HCT116 (cell line): ENCODE results near the gene CAVIN1. TPM values are rescaled to one million over a fixed set of nuclear protein-coding genes. Genes with fewer than 3 reads are reported as not detected.
"Not testable (repeated sequence)": the region's sequence is repeated elsewhere in the genome, so short reads cannot be mapped to it uniquely, and the experiment has no call there.

Experiments used
- ATAC-seq: fragments of 200-7000 bp; cut with Tn5 transposase; 2 replicates; pipeline ENCODE4 v1.9.1; 2020; ENCODE audit warnings: mild to moderate bottlenecking, moderate library complexity
- BruUV-seq: library from RNA; stranded (reverse); fragments of 400-500 nt; replicated peaks from 2 replicates; lab custom pipeline; 2021; lab: Mats Ljungman, UMichigan
- CTCF ChIA-PET: fragments of 300-600 bp; sonication (Branson Sonifier 250); formaldehyde crosslinking; loops from one replicate; lab custom pipeline; 2021; ENCODE audit warnings: antibody characterized with exemption; lab: Charles Lee
- POLR2A ChIA-PET: fragments of 300-600, 350-600 bp; sonication (Branson Sonifier 250); formaldehyde crosslinking; loops from one replicate; lab custom pipeline; 2021; ENCODE audit warnings: antibody characterized with exemption; lab: Charles Lee
- RAD21 ChIA-PET, 2 experiments: fragments of 300-600 bp; sonication (Branson Sonifier 250); formaldehyde crosslinking; loops; one replicate each; lab custom pipeline; 2023; ENCODE audit warnings: low total read pairs in 2 of 2; ENCODE audit not compliant: uncharacterized antibody in 2 of 2, unreplicated experiment in 2 of 2, low non-redundant PET in 1 of 2; lab: Charles Lee
- DNase-seq: peaks from one replicate; pipeline ENCODE4 v3.0.0-alpha.2; 2010; ENCODE audit warnings: low read depth, low spot score
- H2AFZ ChIP-seq: fragments of 200-600 bp; shearing (Covaris generic), sonication (generic); 2 replicates; pipeline ENCODE4 v1.6.1; 2017; ENCODE audit warnings: low read depth, mixed run types, mixed read lengths, antibody characterized with exemption, low read length; ENCODE audit not compliant: poor library complexity, severe bottlenecking
- H3K27ac ChIP-seq: 2 replicates; pipeline ENCODE4 v1.5.1; 2012; ENCODE audit warnings: low read depth, low read length
- H3K27me3 ChIP-seq: fragments of 200-600 bp; sonication (generic); 2 replicates; pipeline ENCODE4 v1.6.1; 2016; ENCODE audit warnings: mixed run types, low read length, mixed read lengths; ENCODE audit not compliant: insufficient read depth
- H3K36me3 ChIP-seq, 2 experiments: fragments of 200-500 bp in 1 of 2; fragments of 200-600 bp in 1 of 2; sonication (Bioruptor generic) in 1 of 2; sonication (generic) in 1 of 2; 2 replicates each; pipeline versions ENCODE4 v1.5.1 to v1.6.1; 2014 to 2016; ENCODE audit warnings: low read length in 2 of 2, inconsistent platforms in 1 of 2, mixed read lengths in 1 of 2, mixed run types in 1 of 2; ENCODE audit not compliant: insufficient read depth in 2 of 2, control insufficient read depth in 1 of 2
- H3K4me1 ChIP-seq, 2 experiments: fragments of 200-600 bp in 1 of 2; sonication (generic) in 1 of 2; 2 replicates each; pipeline versions ENCODE4 v1.5.1 to v1.6.1; 2012 to 2017; ENCODE audit warnings: low read length in 2 of 2, inconsistent platforms in 1 of 2, mild to moderate bottlenecking in 1 of 2, mixed read lengths in 1 of 2, mixed run types in 1 of 2, moderate library complexity in 1 of 2; ENCODE audit not compliant: insufficient read depth in 2 of 2, control insufficient read depth in 1 of 2
- H3K4me2 ChIP-seq: fragments of 200-600 bp; sonication (generic); 2 replicates; pipeline ENCODE4 v1.6.1; 2017; ENCODE audit warnings: mixed run types, low read length, mixed read lengths
- H3K4me3 ChIP-seq, 2 experiments: fragments of 200-600 bp in 1 of 2; sonication (generic) in 1 of 2; replicated peaks in 1 of 2; 2 replicates each; pipeline ENCODE4 v1.5.1; 2011 to 2016; ENCODE audit warnings: low read length in 2 of 2, control low read depth in 1 of 2, low read depth in 1 of 2, mild to moderate bottlenecking in 1 of 2, mixed read lengths in 1 of 2, mixed run types in 1 of 2
- H3K79me2 ChIP-seq: fragments of 200-600 bp; sonication (generic); 2 replicates; pipeline ENCODE4 v1.6.1; 2017; ENCODE audit warnings: mild to moderate bottlenecking, mixed run types, low read length, moderate library complexity, mixed read lengths; ENCODE audit not compliant: insufficient read depth
- H3K9ac ChIP-seq: fragments of 200-600 bp; sonication (generic); 2 replicates; pipeline ENCODE4 v1.6.1; 2016; ENCODE audit warnings: low read length, mixed read lengths
- H3K9me2 ChIP-seq: fragments of 200-600 bp; sonication (generic), shearing (Covaris generic); 2 replicates; pipeline ENCODE4 v1.6.1; 2017; ENCODE audit warnings: mixed run types, mild to moderate bottlenecking, moderate library complexity; ENCODE audit not compliant: insufficient read depth
- H3K9me3 ChIP-seq, 2 experiments: fragments of 200-500 bp in 1 of 2; fragments of 200-600 bp in 1 of 2; sonication (Bioruptor generic) in 1 of 2; sonication (generic) in 1 of 2; 2 replicates each; pipeline ENCODE4 v1.6.1; 2014 to 2017; ENCODE audit warnings: low read length in 2 of 2, mixed read lengths in 2 of 2, inconsistent platforms in 1 of 2, low read depth in 1 of 2, mild to moderate bottlenecking in 1 of 2, mixed run types in 1 of 2, moderate library complexity in 1 of 2; ENCODE audit not compliant: control insufficient read depth in 1 of 2, insufficient read depth in 1 of 2
- H4K20me1 ChIP-seq: fragments of 200-600 bp; sonication (generic), shearing (Covaris generic); 2 replicates; pipeline ENCODE4 v1.6.1; 2017; ENCODE audit warnings: mixed run types, mild to moderate bottlenecking, moderate library complexity; ENCODE audit not compliant: insufficient read depth
- CEBPB ChIP-seq: IDR thresholded peaks from 2 replicates; pipeline ENCODE4 v1.6.1; 2012; ENCODE audit warnings: low read depth
- CTCF ChIP-seq, 3 experiments: fragments of 200-600 bp in 1 of 3; sonication (generic) in 1 of 3; IDR thresholded peaks in 2 of 3; conservative IDR thresholded peaks in 1 of 3; 2 replicates each; pipeline ENCODE4 v1.5.1; 2012 to 2017; ENCODE audit warnings: low read depth in 2 of 3, low read length in 2 of 3, antibody characterized with exemption in 1 of 3, borderline replicate concordance in 1 of 3, control low read depth in 1 of 3, mild to moderate bottlenecking in 1 of 3, mixed read lengths in 1 of 3, mixed run types in 1 of 3, moderate library complexity in 1 of 3; ENCODE audit not compliant: insufficient read depth in 1 of 3
- EGR1 ChIP-seq: IDR thresholded peaks from 2 replicates; pipeline ENCODE4 v1.6.1; 2012; ENCODE audit warnings: low read depth
- EZH2 ChIP-seq: fragments of 200-600 bp; sonication (generic); IDR thresholded peaks from 2 replicates; pipeline ENCODE4 v1.6.1; 2017; ENCODE audit warnings: antibody characterized with exemption, mixed run types
- EZH2phosphoT487 ChIP-seq: fragments of 200-600 bp; IDR thresholded peaks from 2 replicates; pipeline ENCODE4 v1.6.1; 2018; ENCODE audit warnings: antibody characterized with exemption, borderline replicate concordance
- MAX ChIP-seq: IDR thresholded peaks from 2 replicates; pipeline ENCODE4 v1.6.1; 2012
- POLR2A ChIP-seq: IDR thresholded peaks from 2 replicates; pipeline ENCODE4 v1.7.0; 2011; ENCODE audit warnings: borderline replicate concordance; ENCODE audit not compliant: insufficient read depth, insufficient read length; ENCODE audit errors: extremely low read depth
- POLR2AphosphoS5 ChIP-seq: IDR thresholded peaks from 2 replicates; pipeline ENCODE4 v1.6.1; 2011; ENCODE audit warnings: mild to moderate bottlenecking, low read depth, low read length, moderate library complexity
- RAD21 ChIP-seq: IDR thresholded peaks from 2 replicates; pipeline ENCODE4 v1.6.1; 2012; ENCODE audit warnings: low read depth, mild to moderate bottlenecking
- SIN3A ChIP-seq: IDR thresholded peaks from 2 replicates; pipeline ENCODE4 v1.6.1; 2012; ENCODE audit warnings: low read depth
- SP1 ChIP-seq: IDR thresholded peaks from 2 replicates; pipeline ENCODE4 v1.6.1; 2012; ENCODE audit warnings: low read depth
- SRF ChIP-seq: IDR thresholded peaks from 2 replicates; pipeline ENCODE4 v1.6.1; 2012; ENCODE audit warnings: low read depth
- TCF7L2 ChIP-seq: IDR thresholded peaks from 2 replicates; pipeline ENCODE4 v1.7.0; 2011; ENCODE audit warnings: borderline replicate concordance, inconsistent platforms; ENCODE audit not compliant: insufficient read depth, insufficient read length; ENCODE audit errors: extremely low read depth
- YY1 ChIP-seq: IDR thresholded peaks from 2 replicates; pipeline ENCODE4 v1.6.1; 2011; ENCODE audit warnings: low read length, low read depth, moderate library complexity, mild to moderate bottlenecking; ENCODE audit not compliant: insufficient replicate concordance; ENCODE audit errors: extremely low read depth
- ZBTB33 ChIP-seq: IDR thresholded peaks from 2 replicates; pipeline ENCODE4 v1.6.1; 2011; ENCODE audit warnings: mild to moderate bottlenecking, low read length, moderate library complexity; ENCODE audit not compliant: insufficient replicate concordance; ENCODE audit errors: extremely low read depth
- ZFX ChIP-seq: fragments of 450-650 bp; IDR thresholded peaks from 2 replicates; pipeline ENCODE4 v1.6.1; 2017
- ZNF274 ChIP-seq: fragments of 200-500 bp; sonication (Bioruptor generic); IDR thresholded peaks from 2 replicates; pipeline ENCODE4 v1.6.1; 2014; ENCODE audit warnings: mild to moderate bottlenecking, low read depth, low read length, inconsistent platforms
- intact Hi-C: fragments of 100-400 bp; cut with micrococcal nuclease; formaldehyde crosslinking; loops from 2 replicates; pipeline ENCODE4 v1.10.0; 2022
- total RNA-seq: library from RNA; stranded (reverse); gene quantifications from one replicate; pipeline ENCODE4 v1.2.1, GENCODE V29; 2021; ENCODE audit not compliant: unreplicated experiment

CAVIN1 gene
- total RNA-seq, 1 experiment from 2014 or later: 79.7 TPM

GRCh38 chr17:42395601-42396000 is 27.5 kb downstream of the CAVIN1 start:
- H3K4me3 ChIP-seq, H3K9me2 ChIP-seq, CTCF ChIA-PET, H3K4me2 ChIP-seq, H3K27ac ChIP-seq, H3K9me3 ChIP-seq, H4K20me1 ChIP-seq, ATAC-seq, intact Hi-C loops, H3K36me3 ChIP-seq, H3K27me3 ChIP-seq, H3K79me2 ChIP-seq, DNase-seq, BruUV-seq, H2AFZ ChIP-seq, RAD21 ChIA-PET, POLR2A ChIA-PET, H3K9ac ChIP-seq: not testable (repeated sequence)
- H3K4me1 ChIP-seq: peaks cover 0 to 10% of the 10 kb centered on the region in 2 experiments; a peak in 3 of 4 replicates

GRCh38 chr17:42394838-42395237 is 28.2 kb downstream of the CAVIN1 start:
- ChIA-PET CTCF (no interaction called here), RAD21 (no interaction called here), POLR2A (no interaction called here)
- Histone ChIP-seq H2AFZ (no peak overlapping the region), H3K9me2 (no peaks in the 10 kb centered on the region), H3K36me3 (no peaks in the 10 kb centered on the region), H3K27ac (no peak overlapping the region), H3K4me3 (no peak overlapping the region), H3K9ac (no peak overlapping the region), H3K4me1 (peaks cover 0 to 5% of the 10 kb centered on the region in 2 experiments; a peak in 1 of 4 replicates), H3K4me2 (no peak overlapping the region), H3K79me2 (no peaks in the 10 kb centered on the region), H3K27me3 (no peaks in the 10 kb centered on the region), H4K20me1 (no peaks in the 10 kb centered on the region), H3K9me3 (no peaks in the 10 kb centered on the region)
- BruUV-seq: no TSS peak
- DNase-seq: no peak
- intact Hi-C loops: no loop called here
- ATAC-seq: no peak
- TF ChIP-seq ZNF274: no peak
- no peak for TF ChIP-seq EZH2
- no peak for TF ChIP-seq POLR2A
- TF ChIP-seq ZBTB33: no peak
- TF ChIP-seq RAD21: no peak
- TF ChIP-seq SP1: no peak
- TF ChIP-seq SRF: no peak
- no peak for TF ChIP-seq EGR1
- no peak for TF ChIP-seq TCF7L2
- TF ChIP-seq CEBPB: no peak
- TF ChIP-seq POLR2AphosphoS5: no peak
- TF ChIP-seq ZFX: no peak
- TF ChIP-seq YY1: no peak
- no peak for TF ChIP-seq MAX
- TF ChIP-seq SIN3A: no peak
- TF ChIP-seq EZH2phosphoT487: no peak
- TF ChIP-seq CTCF (IDR thresholded peaks at IDR 0.05 in 2 of 3, conservative IDR thresholded peaks at IDR 0.05 in 1 of 3; ENCODE audit: borderline replicate concordance in 1 of 3, insufficient read depth in 1 of 3, low read depth in 2 of 3, low read length in 2 of 3): no peak
